GM10266 (cell line): Measurements from ENCODE around the gene TCHP.
A peak's percentile ranks its signal among the peaks of the same experiment; 100 is the strongest.

Experiments used
- DNase-seq: peaks from one replicate; pipeline ENCODE4 v3.0.0; 2012; ENCODE audit errors: extremely low spot score
- TF ChIP-seq, protein P1 (sequence below): IDR thresholded peaks from 2 replicates; pipeline ENCODE4 v1.5.1; 2012; ENCODE audit warnings: mild to moderate bottlenecking, low read depth; ENCODE audit not compliant: control insufficient read depth, insufficient read depth; ENCODE audit errors: missing control alignments

Gene TCHP

DNA sequence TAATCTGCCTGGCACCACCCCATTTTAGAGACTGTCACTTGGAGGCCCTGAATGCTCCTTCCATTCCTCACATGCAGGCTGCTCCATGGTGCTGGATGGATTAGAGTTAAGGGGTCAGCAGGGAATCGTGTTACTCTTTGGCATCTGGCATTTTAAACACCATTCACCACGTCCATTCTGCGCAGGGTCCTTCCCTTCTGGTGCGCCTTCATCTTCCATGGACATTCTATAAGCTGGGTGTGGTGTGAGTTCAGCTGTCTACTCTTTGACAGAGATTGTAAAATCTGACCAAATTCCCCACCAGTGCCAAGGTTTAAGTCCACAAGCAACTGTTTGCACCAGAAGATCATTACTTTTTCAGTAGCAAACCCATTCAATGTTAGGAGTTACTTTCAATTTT is 48.3 kb downstream of the TCHP start:
- DNase-seq: no peak
- TF ChIP-seq, protein P1, sequence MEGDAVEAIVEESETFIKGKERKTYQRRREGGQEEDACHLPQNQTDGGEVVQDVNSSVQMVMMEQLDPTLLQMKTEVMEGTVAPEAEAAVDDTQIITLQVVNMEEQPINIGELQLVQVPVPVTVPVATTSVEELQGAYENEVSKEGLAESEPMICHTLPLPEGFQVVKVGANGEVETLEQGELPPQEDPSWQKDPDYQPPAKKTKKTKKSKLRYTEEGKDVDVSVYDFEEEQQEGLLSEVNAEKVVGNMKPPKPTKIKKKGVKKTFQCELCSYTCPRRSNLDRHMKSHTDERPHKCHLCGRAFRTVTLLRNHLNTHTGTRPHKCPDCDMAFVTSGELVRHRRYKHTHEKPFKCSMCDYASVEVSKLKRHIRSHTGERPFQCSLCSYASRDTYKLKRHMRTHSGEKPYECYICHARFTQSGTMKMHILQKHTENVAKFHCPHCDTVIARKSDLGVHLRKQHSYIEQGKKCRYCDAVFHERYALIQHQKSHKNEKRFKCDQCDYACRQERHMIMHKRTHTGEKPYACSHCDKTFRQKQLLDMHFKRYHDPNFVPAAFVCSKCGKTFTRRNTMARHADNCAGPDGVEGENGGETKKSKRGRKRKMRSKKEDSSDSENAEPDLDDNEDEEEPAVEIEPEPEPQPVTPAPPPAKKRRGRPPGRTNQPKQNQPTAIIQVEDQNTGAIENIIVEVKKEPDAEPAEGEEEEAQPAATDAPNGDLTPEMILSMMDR: no peak

DNA sequence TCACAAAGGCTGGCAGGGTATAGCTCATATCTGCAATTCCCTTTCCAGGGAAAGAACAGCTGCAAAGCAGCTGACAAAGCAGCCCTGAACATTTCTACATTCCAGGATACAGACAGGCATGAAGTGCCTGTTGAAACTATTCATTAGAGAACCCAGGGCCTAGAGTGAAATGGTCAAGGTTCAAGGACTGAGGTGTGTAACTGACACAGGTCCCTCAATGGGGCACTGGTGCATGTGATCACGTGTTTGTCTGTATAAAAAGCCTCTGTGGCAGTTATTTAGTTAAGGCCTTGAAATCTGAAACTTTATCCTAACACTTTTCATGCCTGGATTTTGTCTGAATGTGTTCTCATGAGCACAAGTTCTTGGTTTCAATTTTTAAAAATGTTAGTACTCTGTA is 49.0 kb downstream of the TCHP start:
- no peak for DNase-seq
- TF ChIP-seq, protein P1: no peak

DNA sequence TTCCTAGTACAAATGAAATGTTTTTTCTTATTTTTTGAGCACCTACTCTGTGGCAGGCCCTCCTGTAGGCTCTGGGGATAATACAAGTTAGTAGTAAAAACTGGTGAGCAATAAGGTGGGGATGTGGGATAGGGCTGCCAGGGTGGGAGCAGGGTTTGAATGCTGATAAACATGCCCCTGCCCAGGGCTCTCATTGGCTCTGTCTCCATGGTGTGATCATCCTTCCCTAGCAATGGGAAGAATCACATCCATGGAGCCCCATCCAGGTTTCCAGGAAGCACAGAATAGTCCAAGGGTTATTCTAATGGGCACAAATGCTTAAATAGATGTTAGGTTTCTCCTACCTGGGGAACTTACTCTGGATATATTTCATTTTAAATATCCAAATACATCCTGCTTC is 50.6 kb downstream of the TCHP start:
- TF ChIP-seq, protein P1: no peak
- DNase-seq: no peak

DNA sequence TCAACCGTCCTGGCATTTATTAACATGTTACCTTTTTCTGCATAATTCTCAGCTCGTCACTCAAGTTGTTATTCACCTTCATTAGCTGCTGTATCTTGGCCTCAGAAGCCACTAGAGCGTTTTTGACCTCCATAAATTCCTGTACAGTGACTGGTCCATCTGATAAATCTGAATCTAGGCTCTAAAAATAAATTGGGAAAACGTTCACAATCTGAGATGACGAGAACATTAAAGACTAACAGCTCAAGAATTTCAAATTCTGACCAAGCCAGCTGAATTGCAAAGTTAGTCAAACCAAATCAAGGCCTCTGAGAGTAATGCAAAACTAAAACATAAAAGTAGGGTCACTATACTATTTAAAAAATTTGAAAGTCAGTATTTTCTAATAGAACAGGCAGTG is 51.1 kb downstream of the TCHP start:
- TF ChIP-seq, protein P1: no peak
- DNase-seq: no peak

DNA sequence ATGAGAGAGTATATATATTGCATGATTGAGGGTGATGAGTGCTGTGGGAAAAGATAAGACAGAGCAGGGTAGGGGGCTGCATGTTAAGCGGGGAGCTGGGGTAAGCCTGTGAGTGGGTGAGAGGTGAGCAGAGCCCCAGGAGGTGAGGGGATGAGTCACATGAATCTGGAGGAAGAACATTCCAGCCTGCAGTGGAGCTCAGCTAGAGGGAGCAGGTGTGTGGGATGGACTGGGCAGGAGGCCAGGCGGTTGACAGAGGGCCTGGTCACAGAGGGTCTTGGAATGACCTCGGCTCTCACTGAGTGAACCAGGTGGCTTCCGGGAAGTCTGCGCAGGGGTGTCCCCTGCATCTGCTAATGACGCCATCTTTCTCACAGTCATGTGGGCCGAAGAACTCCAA is 51.7 kb downstream of the TCHP start:
- DNase-seq: no peak
- TF ChIP-seq, protein P1: no peak

DNA sequence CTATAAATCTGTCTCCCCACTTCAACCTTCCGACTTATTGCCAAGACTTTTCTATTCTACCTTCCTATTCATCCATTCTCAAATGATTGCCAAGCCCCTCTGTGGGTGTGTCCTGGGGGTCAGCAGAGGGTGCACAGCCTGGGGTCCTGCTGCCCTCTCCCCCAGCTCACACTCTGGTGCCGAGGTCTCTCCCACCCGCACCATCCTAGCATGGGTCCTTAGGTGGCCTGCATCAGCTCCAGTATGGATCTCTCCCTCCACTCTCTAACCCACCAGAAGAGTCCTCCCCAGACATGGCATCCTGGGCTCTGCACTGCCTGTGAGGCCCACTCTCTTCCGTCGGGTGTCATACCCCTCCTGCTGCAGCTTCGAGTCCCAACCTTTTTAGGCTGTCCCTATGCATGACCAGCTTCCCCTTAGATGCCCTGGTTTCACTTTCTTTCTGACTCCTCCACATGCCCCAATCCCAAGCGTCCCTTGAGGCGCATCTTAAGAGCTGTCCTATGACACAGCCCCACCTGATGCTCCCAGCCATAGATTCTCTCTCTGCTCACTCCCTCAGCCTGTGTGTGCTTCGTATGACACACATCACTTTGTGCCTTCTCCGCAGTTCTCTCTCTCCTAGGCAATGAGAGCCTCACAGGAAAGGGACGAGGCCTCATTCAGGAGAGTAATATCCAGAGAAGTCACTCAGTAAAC is 52.2 kb downstream of the TCHP start:
- peak; percentile 24 for DNase-seq
- TF ChIP-seq, protein P1: no peak

DNA sequence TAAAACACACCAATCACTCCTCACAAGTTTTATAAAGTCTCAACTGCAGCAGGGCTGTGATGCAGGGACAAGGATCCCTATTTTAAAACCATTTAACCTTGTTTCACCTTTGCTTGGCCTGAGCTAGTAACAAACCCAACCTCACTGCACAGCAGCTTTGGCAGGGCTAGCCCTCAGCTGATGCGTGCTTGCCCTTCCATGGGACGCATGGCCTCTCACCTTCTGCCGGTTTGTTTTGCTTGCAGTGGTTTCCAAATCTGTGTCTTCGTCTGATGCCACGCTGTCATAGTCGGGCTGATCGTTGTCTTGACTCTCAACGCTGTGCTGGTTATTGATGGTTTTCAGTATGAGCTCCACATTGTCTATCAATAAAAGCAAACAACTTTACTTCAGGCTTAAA is 52.8 kb downstream of the TCHP start:
- TF ChIP-seq, protein P1: no peak
- DNase-seq: no peak
